ENCODE measurements around the gene CFAP45.
A peak's percentile ranks its signal among the peaks of the same experiment; 100 is the strongest.

CFAP45 gene

GRCh38 chr1:159849626-159850366 is 50.2 kb downstream of the CFAP45 start:
- DNase-seq: no peak

- DNase-seq: no peak
Observed at GRCh38 chr1:159848326-159848725, 51.6 kb downstream of the CFAP45 start.

GRCh38 chr1:159847231-159847630 is 52.7 kb downstream of the CFAP45 start:
- no peak for DNase-seq

- no peak for DNase-seq
Observed at GRCh38 chr1:159845751-159846629, 54.0 kb downstream of the CFAP45 start.

GRCh38 chr1:159843459-159843858 is 56.5 kb downstream of the CFAP45 start:
- no peak for DNase-seq

GRCh38 chr1:159841749-159842148 is 58.2 kb downstream of the CFAP45 start:
- no peak for DNase-seq

- DNase-seq: no peak
Observed at GRCh38 chr1:159839116-159839849, 60.7 kb downstream of the CFAP45 start.

- DNase-seq: no peak
Observed at GRCh38 chr1:159838715-159839114, 61.2 kb downstream of the CFAP45 start.

- DNase-seq: no peak
Observed at GRCh38 chr1:159835862-159836525, 64.0 kb downstream of the CFAP45 start.

- no peak for DNase-seq
Observed at GRCh38 chr1:159835356-159835755, 64.6 kb downstream of the CFAP45 start.

- no peak for DNase-seq
Observed at GRCh38 chr1:159832309-159832708, 67.7 kb downstream of the CFAP45 start.

GRCh38 chr1:159831412-159832141 is 68.4 kb downstream of the CFAP45 start:
- peak; percentile 79 for DNase-seq

GRCh38 chr1:159830722-159831121 is 69.2 kb downstream of the CFAP45 start:
- DNase-seq: no peak

GRCh38 chr1:159829822-159830465 is 70.0 kb downstream of the CFAP45 start:
- no peak for DNase-seq

GRCh38 chr1:159829273-159829634 is 70.7 kb downstream of the CFAP45 start:
- no peak for DNase-seq

- DNase-seq: no peak
Observed at GRCh38 chr1:159828581-159829272, 71.2 kb downstream of the CFAP45 start.

- no peak for DNase-seq
Observed at GRCh38 chr1:159828176-159828575, 71.8 kb downstream of the CFAP45 start.

GRCh38 chr1:159827549-159827948 is 72.4 kb downstream of the CFAP45 start:
- no peak for DNase-seq

- DNase-seq: no peak
Observed at GRCh38 chr1:159827102-159827490, 72.9 kb downstream of the CFAP45 start.

GRCh38 chr1:159826441-159827101 is 73.4 kb downstream of the CFAP45 start, which contains the start of gene SLAMF8:
TSS of gene SLAMF8 (plus strand) at chr1:159826873. CDS start at chr1:159826899, 26 bp downstream.
- DNase-seq: no peak
